GM21515 (cell line): ENCODE data around the gene TFDP2.
"Not testable (repeated sequence)": the region's sequence is repeated elsewhere in the genome, so short reads cannot be mapped to it uniquely, and the experiment has no call there.

Experiments used
- ATAC-seq: cut with Tn5 transposase; IDR thresholded peaks from one replicate; pipeline ENCODE4 v1.9.1; 2021; ENCODE audit not compliant: unreplicated experiment

TFDP2 gene

GRCh38 chr3:142075656-142076055 lies 73.7 kb downstream of the TFDP2 start:
- not testable (repeated sequence) for ATAC-seq

- no peak for ATAC-seq
Measured at GRCh38 chr3:142072816-142073215, 76.5 kb downstream of the TFDP2 start.

GRCh38 chr3:142065932-142066331 lies 83.4 kb downstream of the TFDP2 start:
- no peak for ATAC-seq

- no peak for ATAC-seq
Measured at GRCh38 chr3:142065344-142065743, 84.0 kb downstream of the TFDP2 start.

- no peak for ATAC-seq
Measured at GRCh38 chr3:142064454-142064853, 84.9 kb downstream of the TFDP2 start.

- ATAC-seq = no peak
Measured at GRCh38 chr3:142057331-142057725, 92.0 kb downstream of the TFDP2 start.

GRCh38 chr3:142056656-142057330 lies 92.6 kb downstream of the TFDP2 start:
- ATAC-seq = no peak

- no peak for ATAC-seq
Measured at GRCh38 chr3:142053835-142054234, 95.5 kb downstream of the TFDP2 start.

- no peak for ATAC-seq
Measured at GRCh38 chr3:142053244-142053643, 96.1 kb downstream of the TFDP2 start.

GRCh38 chr3:142051351-142051750 lies 98.0 kb downstream of the TFDP2 start:
- no peak for ATAC-seq

- ATAC-seq = no peak
Measured at GRCh38 chr3:142047021-142047369, 102.3 kb downstream of the TFDP2 start.

- no peak for ATAC-seq
Measured at GRCh38 chr3:142046320-142047020, 102.9 kb downstream of the TFDP2 start.

- ATAC-seq = no peak
Measured at GRCh38 chr3:142040941-142041491, 108.3 kb downstream of the TFDP2 start.

GRCh38 chr3:142035308-142035922 lies 113.9 kb downstream of the TFDP2 start:
- no peak for ATAC-seq

- ATAC-seq = no peak
Measured at GRCh38 chr3:142033292-142033691, 116.1 kb downstream of the TFDP2 start.

- no peak for ATAC-seq
Measured at GRCh38 chr3:142031575-142031974, 117.8 kb downstream of the TFDP2 start.

- ATAC-seq = no peak
Measured at GRCh38 chr3:142029791-142030190, 119.6 kb downstream of the TFDP2 start.

GRCh38 chr3:142029052-142029642 lies 120.2 kb downstream of the TFDP2 start:
- no peak for ATAC-seq

- ATAC-seq = peak; percentile 62
Measured at GRCh38 chr3:142028243-142028777, 121.0 kb downstream of the TFDP2 start.

- peak; percentile 41 for ATAC-seq
Measured at GRCh38 chr3:142027735-142028134, 121.6 kb downstream of the TFDP2 start.

GRCh38 chr3:142027300-142027699 lies 122.0 kb downstream of the TFDP2 start:
- ATAC-seq = no peak
